DMS53 treated with DMSO at 0.1 percent for 48 hours (cell line): ENCODE results near the gene URM1.
"Not testable (repeated sequence)": the region's sequence is repeated elsewhere in the genome, so short reads cannot be mapped to it uniquely, and the experiment has no call there.

Source experiments
- DNase-seq: peaks from one replicate; lab custom pipeline; 2025; ENCODE audit not compliant: unreplicated experiment; lab: John Stamatoyannopoulos, UW

The URM1 gene

DNA sequence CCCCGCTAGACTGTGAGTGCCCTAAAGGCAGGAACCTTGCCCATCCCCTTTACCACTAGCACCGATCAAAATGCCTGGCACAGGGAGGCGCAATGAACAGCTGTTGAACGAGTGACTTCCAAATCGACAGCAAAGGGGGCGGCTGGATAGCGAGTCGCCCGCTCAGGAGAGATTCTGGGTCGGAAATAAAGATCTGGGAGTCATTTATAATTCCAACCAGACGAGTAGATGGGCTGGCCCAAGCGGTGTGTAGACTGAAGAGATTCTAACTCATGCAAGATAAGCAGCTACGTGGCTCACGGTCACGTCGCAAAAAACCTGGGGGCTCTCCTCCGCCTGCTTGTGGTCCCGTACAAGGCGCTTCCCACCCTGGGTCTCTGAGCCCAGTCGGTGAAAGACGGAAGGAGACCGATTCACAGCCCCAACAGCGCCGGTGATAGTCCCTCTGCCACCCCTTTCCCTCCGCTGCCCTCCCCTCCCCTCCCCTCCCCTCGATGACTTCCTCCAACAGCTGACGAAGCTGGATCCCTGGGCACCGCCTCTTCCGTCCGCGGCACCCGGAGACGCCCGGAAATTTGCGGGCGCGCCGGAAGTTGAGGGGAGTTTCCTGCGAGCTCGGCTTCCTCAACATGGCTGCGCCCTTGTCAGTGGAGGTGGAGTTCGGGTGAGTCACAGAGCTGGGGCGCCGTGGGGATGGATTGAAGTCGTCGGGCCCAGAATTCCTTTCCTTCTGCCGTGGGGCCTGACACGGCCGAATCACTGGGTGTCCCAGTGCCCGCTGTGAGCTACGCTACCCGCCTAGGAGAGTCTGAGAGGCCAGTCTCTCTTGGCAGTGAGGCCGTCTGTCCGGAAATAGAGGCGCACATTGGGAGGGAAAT is at the start of gene URM1:
URM1 (plus strand) TSS at position 623 of the 878 bp plus-strand sequence; CDS start at position 630, 7 bp downstream.
- peak; percentile 94 for DNase-seq

GRCh38 chr9:128321879-128322403 is 49.2 kb upstream of the URM1 start:
- no peak for DNase-seq

DNA sequence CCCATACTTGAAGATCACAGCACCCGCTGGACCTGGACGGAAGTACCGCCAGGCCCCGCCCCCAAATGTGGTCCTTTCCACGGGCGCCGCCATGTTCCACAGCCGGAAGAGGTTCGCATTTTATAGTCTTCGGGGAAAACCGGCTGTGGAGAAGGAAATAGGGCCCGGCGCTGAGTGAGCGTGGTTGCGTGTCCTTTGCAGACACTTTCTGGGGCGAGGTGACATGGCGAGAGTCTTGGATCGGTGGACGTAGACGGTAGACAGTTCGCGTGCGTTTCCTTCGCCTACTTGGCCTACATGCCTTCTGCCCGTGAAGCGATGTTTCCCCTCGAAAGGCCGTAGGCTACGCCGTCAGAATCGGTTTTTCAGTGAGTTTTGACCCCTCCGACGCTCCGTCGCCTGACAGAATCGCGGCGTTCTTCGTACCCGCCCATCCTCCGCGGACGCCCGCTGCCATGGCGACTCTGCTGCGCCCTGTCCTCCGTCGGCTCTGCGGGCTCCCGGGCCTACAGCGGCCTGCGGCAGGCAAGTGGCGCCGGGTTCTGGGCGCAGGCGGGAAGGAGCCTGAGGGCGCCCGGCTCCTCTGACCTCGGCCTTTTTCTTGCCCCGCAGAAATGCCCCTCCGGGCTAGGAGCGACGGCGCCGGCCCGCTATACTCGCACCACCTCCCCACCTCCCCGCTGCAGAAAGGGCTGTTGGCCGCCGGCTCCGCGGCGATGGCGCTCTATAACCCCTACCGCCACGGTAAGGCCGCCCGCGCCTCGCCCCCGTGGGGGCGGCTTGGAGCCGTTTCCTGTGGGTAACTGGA is 48.6 kb upstream of the URM1 start, which contains the start of the genes COQ4 and TRUB2:
COQ4 (plus strand) TSS at position 436 of the 808 bp plus-strand sequence; CDS start at position 456, 20 bp downstream.
TRUB2 (minus strand) TSS at position 44 of the 808 bp plus-strand sequence; CDS start at position 5, 39 bp downstream.
- DNase-seq: peak; percentile 90

- no peak for DNase-seq
Measured at GRCh38 chr9:128323212-128323730, 47.9 kb upstream of the URM1 start.

DNA sequence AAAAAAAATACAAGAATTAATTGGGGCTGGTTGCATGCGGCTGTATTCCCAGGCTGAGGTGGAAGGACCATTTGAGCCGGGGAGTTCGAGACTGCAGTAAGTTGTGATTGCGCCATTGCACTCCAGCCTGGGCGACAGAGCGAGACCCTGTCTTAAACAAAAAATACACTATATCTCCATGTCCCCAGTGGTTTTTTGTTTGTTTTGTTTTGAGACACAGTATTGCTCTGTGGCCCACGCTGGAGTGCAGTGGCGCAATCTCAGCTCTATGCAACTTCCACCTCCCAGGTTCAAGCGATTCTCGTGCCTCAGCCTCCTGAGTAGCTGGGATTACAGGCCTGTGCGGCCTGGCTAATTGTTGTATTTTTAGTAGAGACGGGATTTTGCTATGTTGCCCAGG is 47.4 kb upstream of the URM1 start:
- no peak for DNase-seq

DNA sequence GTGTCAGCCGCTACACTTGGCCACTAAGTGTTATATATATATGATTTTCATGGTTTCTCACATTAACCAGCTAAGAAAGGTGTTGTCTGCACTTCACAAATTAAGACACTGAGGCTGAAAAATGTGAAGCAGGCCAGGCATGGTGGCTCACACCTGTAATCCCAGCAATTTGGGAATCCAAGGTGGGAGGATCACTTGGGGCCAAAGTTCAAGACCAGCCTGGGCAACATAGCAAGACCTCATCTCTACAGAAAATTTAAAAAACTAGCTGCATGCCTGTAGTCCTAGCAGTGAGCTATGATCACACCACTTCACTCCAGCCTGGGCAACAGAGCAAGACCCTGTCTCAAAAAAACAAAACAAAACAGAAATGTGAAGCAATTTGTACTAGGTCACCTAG is 46.8 kb upstream of the URM1 start:
- DNase-seq: no peak

- DNase-seq: no peak
Measured at GRCh38 chr9:128325629-128326028, 45.5 kb upstream of the URM1 start.

DNA sequence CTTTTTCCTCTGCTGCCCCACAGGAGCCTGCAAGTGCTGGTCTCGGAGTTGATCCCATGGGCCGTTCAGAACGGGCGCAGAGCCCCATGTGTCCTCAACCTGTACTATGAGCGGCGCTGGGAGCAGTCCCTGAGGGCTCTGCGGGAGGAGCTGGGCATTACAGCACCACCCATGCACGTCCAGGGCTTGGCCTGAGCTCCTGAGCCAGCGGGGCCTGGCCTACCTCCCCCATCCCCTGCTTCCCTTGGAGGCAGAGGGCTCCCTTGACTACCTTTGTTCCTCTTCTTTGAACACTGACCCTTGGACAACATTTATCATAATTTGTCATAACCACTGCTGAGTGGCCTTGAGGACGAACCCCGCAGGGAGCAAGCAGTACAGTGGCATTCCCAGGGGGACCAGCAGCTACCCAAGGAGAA is 37.7 kb upstream of the URM1 start:
- DNase-seq: no peak

- DNase-seq: no peak
Measured at GRCh38 chr9:128335161-128335560, 36.0 kb upstream of the URM1 start.

GRCh38 chr9:128335914-128336313 is 35.3 kb upstream of the URM1 start:
- no peak for DNase-seq

- DNase-seq: no peak
Measured at GRCh38 chr9:128337936-128338335, 33.2 kb upstream of the URM1 start.

- not testable (repeated sequence) for DNase-seq
Measured at GRCh38 chr9:128338852-128339614, 32.1 kb upstream of the URM1 start.

GRCh38 chr9:128339761-128340690 is 31.1 kb upstream of the URM1 start, which contains the start of gene SLC27A4:
Gene SLC27A4 (plus strand): TSS chr9:128340527. CDS start chr9:128343133, 2,606 bp downstream.
- peak; percentile 82 for DNase-seq

DNA sequence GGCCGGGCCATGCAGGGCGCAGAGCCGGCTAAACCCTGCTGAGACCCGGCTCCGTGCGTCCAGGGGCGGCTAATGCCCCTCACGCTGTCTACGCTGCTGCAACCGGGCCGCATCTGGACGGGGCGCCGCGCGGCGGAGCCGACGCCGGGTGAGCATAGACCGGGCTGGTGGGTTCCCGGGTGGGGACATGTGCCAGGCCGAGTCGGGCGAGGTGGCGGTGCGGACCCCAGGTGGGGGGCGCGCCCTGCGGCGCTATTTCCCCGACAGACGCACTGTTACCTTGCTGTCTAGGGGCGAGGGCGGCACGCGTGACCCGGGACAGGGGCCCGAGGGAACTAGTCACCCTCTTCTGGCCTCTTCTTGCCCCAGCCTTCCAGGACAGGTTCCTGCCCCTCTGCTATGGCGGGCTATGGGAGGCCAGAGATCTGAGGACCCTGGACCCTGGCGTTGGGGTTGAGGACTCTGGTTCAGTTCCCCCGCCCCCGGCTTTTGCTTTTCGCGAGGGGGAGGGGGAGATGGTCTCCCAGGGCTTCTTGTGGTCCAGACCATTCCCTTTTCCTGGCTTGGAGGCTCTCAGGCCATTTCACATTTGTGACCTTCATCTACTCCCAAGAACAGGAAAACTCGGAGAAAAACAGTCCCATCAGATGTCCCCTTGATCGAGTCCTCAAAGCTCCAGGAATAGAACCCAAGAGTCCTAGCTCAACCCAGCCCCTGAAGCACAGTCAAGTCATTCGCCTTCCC is 30.3 kb upstream of the URM1 start:
- peak; percentile 18 for DNase-seq

GRCh38 chr9:128341435-128341849 is 29.7 kb upstream of the URM1 start:
- DNase-seq: peak; percentile 71

GRCh38 chr9:128342971-128343680 is 28.0 kb upstream of the URM1 start:
- no peak for DNase-seq

DNA sequence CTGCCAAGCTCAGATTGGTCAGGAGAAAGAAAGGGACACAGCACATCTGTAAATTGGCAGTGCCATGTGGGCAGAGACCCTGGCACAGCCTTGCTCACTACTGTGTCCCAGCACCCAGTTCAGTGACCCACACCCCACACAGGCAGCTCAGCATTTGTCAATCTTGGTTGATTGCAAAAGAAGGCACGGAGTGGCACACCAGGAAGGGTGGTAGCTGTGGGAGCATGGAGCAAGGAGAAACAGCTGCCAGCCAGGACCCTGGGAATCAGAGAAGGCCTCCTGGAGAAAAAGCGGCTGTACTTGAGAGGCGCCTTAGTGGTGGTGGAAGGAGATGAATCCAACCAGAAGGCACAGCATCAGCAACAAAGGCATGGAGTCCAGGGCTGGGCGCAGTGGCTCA is 27.3 kb upstream of the URM1 start:
- no peak for DNase-seq
